Suppressor macrophage (primary cell): ENCODE measurements around the gene C2CD2.

Experiments used
- DNase-seq, 4 experiments: peaks; one replicate each; pipeline ENCODE4 v3.0.0-alpha.2; 2020 to 2022
- total RNA-seq, 17 experiments: gene quantifications; one replicate each; lab custom pipeline; 2026; ENCODE audit warnings: mixed read lengths in 6 of 17, inconsistent platforms in 3 of 17; lab: John Stamatoyannopoulos, UW

The C2CD2 gene
- total RNA-seq = 2.6 to 28.6 (median 20.1) reads per million in 17 experiments

- peak; percentile 56 to 90 (median 74) for DNase-seq
These were observed at the start of gene C2CD2 for GRCh38 chr21:41953831-41954653. Gene C2CD2 (minus strand): TSS chr21:41954018. CDS start chr21:41953648, 370 bp downstream.

DNA sequence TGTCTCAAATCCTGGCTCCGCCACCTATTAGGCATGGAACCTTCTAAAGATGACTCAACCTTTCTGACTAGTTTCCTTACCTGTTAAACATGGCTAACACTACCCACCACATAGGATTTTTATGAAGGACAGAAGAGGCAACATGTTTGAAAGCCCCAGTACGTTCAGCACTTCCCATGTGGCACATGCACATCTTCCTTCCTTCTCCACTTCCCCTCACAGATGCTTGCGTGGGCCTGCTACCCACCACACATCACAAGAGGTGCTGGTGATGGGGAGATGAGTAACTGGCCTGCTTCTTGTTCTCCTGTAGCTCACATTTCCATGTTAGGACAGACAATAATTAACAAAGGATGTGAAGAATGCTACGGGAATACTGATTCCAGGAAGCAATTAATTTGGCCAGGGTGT lies 49.2 kb upstream of the C2CD2 start:
- peak; percentile 66 to 87 (median 84) for DNase-seq

DNA sequence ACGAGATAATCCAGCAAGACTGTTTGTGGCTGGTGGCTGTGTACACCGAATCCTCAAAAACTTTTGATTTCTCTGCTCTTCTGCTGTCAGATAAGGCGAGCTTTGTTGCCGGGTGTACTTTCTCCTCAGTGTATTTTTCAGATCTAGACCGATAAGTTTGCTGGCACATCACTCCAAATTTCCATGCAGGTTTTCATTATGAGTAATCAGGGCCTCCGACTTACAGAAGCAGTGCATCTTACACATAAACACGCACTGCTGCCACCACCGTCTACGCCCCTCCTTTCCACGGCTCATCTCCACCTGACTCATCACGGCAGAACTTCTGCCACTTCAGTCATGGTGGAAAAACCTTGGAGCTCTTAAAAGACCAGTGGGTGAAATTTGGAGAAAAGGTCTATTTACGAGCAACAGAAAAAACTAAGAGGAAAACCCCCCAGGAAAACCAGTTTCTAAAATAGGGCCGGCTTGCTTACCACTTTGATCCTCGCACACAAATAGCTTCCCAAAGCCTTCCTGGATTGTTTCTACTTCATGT lies 48.7 kb upstream of the C2CD2 start:
- DNase-seq = peak in 3 of 4 experiments; percentile 16 to 37 (median 25)

GRCh38 chr21:42001781-42002180 lies 48.0 kb upstream of the C2CD2 start:
- no peak for DNase-seq

- DNase-seq = no peak
These were observed 47.1 kb upstream of the C2CD2 start for GRCh38 chr21:42000908-42001307.

- DNase-seq = no peak
These were observed 43.8 kb upstream of the C2CD2 start for GRCh38 chr21:41997657-41998056.

- no peak for DNase-seq
These were observed 41.8 kb upstream of the C2CD2 start for GRCh38 chr21:41995577-41995976.

DNA sequence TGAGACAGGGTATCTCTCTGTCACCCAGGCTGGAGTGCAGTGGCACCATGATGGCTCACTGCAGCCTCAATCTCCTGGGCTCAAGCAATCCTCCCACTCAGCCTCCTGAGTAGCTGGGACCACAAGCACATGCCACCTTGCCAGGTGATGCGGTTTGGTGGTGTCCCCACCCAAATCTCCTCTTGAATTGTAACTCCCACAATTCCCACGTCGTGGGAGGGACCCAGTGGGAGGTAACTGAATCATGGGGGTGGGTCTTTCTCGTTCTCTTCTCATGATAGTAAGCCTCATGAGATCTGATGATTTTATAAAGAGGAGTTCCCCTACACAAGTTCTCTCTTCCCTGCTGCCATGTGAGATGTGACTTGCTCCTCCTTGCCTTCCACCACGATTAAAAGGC lies 40.8 kb upstream of the C2CD2 start:
- peak in 1 of 4 experiments; percentile 8 for DNase-seq

DNA sequence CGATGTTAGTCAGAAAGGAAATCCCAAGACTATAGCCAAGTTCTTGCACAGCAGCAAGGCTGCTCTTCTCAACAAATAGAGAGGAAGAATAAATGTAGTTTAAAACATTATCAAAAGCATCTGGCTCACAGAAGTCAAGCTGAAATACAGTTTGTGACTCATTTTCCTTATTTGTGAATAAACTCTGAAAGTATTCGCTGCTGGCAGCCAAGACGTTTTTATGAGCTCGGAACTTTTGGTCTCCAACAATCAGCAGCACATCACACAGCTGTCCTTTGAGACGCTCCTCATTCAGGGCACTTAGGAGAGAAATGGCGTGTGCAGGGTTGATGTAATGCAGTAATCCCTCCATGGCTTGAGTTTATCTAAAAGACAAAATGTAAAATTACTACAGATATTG lies 39.9 kb upstream of the C2CD2 start:
- no peak for DNase-seq

- DNase-seq = no peak
These were observed 38.8 kb upstream of the C2CD2 start for GRCh38 chr21:41992576-41992975.

GRCh38 chr21:41991659-41992058 lies 37.8 kb upstream of the C2CD2 start:
- no peak for DNase-seq

DNA sequence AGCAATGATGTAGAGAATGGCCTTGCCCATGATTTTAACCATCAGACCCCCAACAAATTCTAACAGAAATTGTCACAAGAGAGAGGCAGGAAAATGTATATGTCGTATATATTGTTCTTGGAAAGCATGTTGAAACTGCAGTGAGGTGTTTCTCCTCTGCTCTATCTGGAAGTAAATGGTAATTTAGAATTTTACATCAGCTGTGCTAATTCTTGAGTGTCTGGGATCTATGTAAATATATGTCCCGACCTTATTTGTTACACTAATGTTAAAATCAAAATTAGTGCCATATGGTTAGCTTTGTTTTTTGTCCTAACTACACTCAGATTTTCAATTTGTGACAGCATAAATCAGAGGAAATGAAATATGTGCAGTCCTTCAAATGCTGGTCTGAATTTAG lies 35.9 kb upstream of the C2CD2 start:
- no peak for DNase-seq

GRCh38 chr21:41987310-41987709 lies 33.5 kb upstream of the C2CD2 start:
- no peak for DNase-seq

- DNase-seq = no peak
These were observed 32.0 kb upstream of the C2CD2 start for GRCh38 chr21:41985662-41986416.

DNA sequence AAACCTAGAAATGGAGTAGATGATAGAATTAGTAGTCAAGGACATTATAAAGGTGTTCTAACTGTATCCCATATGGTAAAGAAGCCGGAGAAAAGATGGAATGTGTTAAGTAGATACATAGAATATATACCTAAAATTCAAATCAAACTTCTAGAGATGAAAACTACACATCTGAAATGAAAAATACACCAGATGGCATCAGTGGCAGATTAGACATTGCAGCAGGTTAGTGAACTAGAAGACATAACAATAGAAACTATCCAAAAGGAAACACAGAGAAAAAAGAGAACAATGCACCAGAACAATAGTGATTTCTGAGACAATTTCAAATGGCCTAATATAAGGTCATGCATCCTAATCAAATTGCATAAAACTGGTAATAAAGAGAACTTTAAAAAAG lies 29.4 kb upstream of the C2CD2 start:
- DNase-seq = no peak

GRCh38 chr21:41980561-41980960 lies 26.7 kb upstream of the C2CD2 start:
- DNase-seq = no peak

GRCh38 chr21:41979751-41980369 lies 26.0 kb upstream of the C2CD2 start:
- DNase-seq = no peak

DNA sequence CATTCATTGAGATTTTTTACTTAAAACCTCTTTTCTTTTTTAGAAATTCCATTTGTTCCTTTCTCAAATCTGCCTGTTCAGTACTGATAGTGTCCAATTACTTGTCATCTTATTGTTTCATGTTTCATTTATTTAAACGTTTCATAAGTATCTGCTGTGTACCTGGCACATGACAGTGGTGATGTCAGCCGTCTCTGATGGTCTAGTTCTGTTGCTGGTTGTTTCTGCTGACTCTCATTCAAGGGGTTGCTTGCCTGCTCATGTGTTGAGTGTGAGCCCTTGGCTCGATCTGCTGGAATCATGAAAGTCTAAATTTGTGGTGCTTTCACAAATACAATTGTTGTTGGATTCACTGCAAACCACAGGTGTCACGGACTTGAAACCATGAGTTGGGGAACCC lies 25.5 kb upstream of the C2CD2 start:
- DNase-seq = no peak

- DNase-seq = no peak
These were observed 23.5 kb upstream of the C2CD2 start for GRCh38 chr21:41977034-41977950.

- no peak for DNase-seq
These were observed 22.8 kb upstream of the C2CD2 start for GRCh38 chr21:41976611-41977010.

DNA sequence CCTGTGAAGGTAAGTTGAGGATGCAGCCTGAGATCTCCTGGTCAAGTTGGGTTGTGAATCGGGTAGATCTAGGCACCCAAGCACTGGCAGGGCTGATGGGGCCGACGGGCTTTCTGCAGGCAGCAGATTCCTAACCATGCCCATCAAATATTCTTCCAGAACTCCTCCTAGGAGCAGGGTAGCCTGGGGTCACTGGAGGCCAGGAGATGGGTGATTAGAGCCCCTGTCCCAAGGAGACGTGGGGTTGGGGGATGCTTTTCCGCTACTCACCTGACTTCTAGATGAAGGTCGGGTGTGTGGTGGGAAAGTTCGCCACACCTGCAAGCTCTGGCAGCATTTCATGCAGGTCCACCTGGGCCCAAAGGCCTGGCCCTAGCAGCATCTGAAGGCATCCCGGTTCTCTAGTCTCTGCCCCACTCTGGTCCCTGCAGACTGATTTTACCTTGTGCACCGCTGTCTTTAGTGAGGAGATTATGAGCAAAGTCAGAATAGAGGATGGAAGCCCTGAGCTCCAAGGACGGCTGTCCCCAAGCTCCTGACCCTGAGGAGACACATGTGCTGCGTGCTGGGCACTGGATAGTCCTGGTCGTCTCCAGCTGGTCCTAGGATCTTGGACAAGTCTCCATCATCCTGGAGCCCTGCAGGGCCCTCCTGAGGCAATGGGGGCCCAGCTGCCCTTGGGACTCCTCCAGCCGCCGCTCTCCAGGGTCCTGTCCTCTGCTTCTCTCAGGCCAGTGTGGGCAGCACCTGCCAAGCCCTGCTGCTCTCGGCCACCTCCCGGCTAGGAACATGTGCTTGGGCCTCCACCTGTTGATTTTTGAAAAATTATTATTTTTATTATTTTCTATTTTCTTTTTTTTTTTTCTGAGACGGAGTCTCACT lies 21.8 kb upstream of the C2CD2 start:
- no peak for DNase-seq
